ENCODE data around the gene NTPCR. TPM values are rescaled to one million over a fixed set of nuclear protein-coding genes. Genes with fewer than 3 reads are reported as not detected.
"Not testable (repeated sequence)": the region's sequence is repeated elsewhere in the genome, so short reads cannot be mapped to it uniquely, and the experiment has no call there.

Gene NTPCR
- total RNA-seq, 1 experiment from 2014 or later = 47.6 TPM

GRCh38 chr1:232987046-232987773 is 36.8 kb downstream of the NTPCR start:
- Histone ChIP-seq H3K36me3 (no peaks in the 10 kb centered on the region), H3K9me3 (no peaks in the 10 kb centered on the region), H3K27me3 (no peaks in the 10 kb centered on the region), H3K4me3 (no peak overlapping the region)
- no peak for DNase-seq

GRCh38 chr1:232987774-232988140 is 37.3 kb downstream of the NTPCR start:
- Histone ChIP-seq H3K4me3 (no peak overlapping the region), H3K9me3 (no peaks in the 10 kb centered on the region), H3K27me3 (no peaks in the 10 kb centered on the region), H3K36me3 (no peaks in the 10 kb centered on the region)
- DNase-seq = no peak

- Histone ChIP-seq H3K9me3 (peaks cover under 1% of the 10 kb centered on the region; the same call in 1 of the 2 replicates), H3K36me3 (no peaks in the 10 kb centered on the region), H3K4me3 (no peak overlapping the region), H3K27me3 (no peaks in the 10 kb centered on the region)
- no peak for DNase-seq
Observed at GRCh38 chr1:232988572-232989040, 38.2 kb downstream of the NTPCR start.

GRCh38 chr1:232990176-232991128 is 40.0 kb downstream of the NTPCR start:
- Histone ChIP-seq H3K27me3 (no peaks in the 10 kb centered on the region), H3K9me3 (peaks cover 6% of the 10 kb centered on the region; the same call in 1 of the 2 replicates), H3K36me3 (no peaks in the 10 kb centered on the region), H3K4me3 (no peak overlapping the region)
- no peak for DNase-seq

- no peaks in the 10 kb centered on the region for H3K36me3 ChIP-seq
- no peak for DNase-seq
- no peaks in the 10 kb centered on the region for H3K27me3 ChIP-seq
- H3K9me3 ChIP-seq = peaks cover 6% of the 10 kb centered on the region; the same call in 1 of the 2 replicates
- no peak overlapping the region for H3K4me3 ChIP-seq
Observed at GRCh38 chr1:232991238-232991637, 40.8 kb downstream of the NTPCR start.

- no peaks in the 10 kb centered on the region for H3K36me3 ChIP-seq
- DNase-seq = no peak
- H3K4me3 ChIP-seq = no peak overlapping the region
- H3K27me3 ChIP-seq = no peaks in the 10 kb centered on the region
- peaks cover 6% of the 10 kb centered on the region; the same call in 1 of the 2 replicates for H3K9me3 ChIP-seq
Observed at GRCh38 chr1:232992227-232992626, 41.8 kb downstream of the NTPCR start.

- Histone ChIP-seq H3K36me3 (no peaks in the 10 kb centered on the region), H3K27me3 (no peaks in the 10 kb centered on the region), H3K4me3 (no peak overlapping the region), H3K9me3 (peaks cover 6% of the 10 kb centered on the region; the same call in 1 of the 2 replicates)
- no peak for DNase-seq
Observed at GRCh38 chr1:232993555-232993954, 43.1 kb downstream of the NTPCR start.

GRCh38 chr1:232995189-232995588 is 44.8 kb downstream of the NTPCR start:
- H3K9me3 ChIP-seq = peaks cover 6% of the 10 kb centered on the region; the same call in 1 of the 2 replicates
- H3K4me3 ChIP-seq = no peak overlapping the region
- H3K36me3 ChIP-seq = no peaks in the 10 kb centered on the region
- H3K27me3 ChIP-seq = no peaks in the 10 kb centered on the region
- DNase-seq = no peak

- Histone ChIP-seq H3K9me3 (peaks cover 6% of the 10 kb centered on the region; the same call in 1 of the 2 replicates), H3K4me3 (no peak overlapping the region)
Observed at GRCh38 chr1:232996143-232996542, 45.7 kb downstream of the NTPCR start.

GRCh38 chr1:232998138-232998537 is 47.7 kb downstream of the NTPCR start:
- H3K9me3 ChIP-seq = peaks cover 7% of the 10 kb centered on the region

More at GRCh38 chr1:232996143-232996542, 45.7 kb downstream of the NTPCR start:
- DNase-seq = no peak
- Histone ChIP-seq H3K27me3 (no peaks in the 10 kb centered on the region), H3K36me3 (no peaks in the 10 kb centered on the region)

GRCh38 chr1:232998646-232999045 is 48.2 kb downstream of the NTPCR start:
- no peak overlapping the region for H3K4me3 ChIP-seq
- no peaks in the 10 kb centered on the region for H3K36me3 ChIP-seq
- no peaks in the 10 kb centered on the region for H3K27me3 ChIP-seq
- H3K9me3 ChIP-seq = peaks cover 7% of the 10 kb centered on the region
- no peak for DNase-seq

More at GRCh38 chr1:232998138-232998537, 47.7 kb downstream of the NTPCR start:
- DNase-seq = no peak
- Histone ChIP-seq H3K36me3 (no peaks in the 10 kb centered on the region), H3K27me3 (no peaks in the 10 kb centered on the region), H3K4me3 (no peak overlapping the region)

GRCh38 chr1:232999956-233000625 is 49.7 kb downstream of the NTPCR start:
- no peak for DNase-seq
- Histone ChIP-seq H3K36me3 (no peaks in the 10 kb centered on the region), H3K4me3 (no peak overlapping the region), H3K9me3 (peaks cover 2% of the 10 kb centered on the region; the same call in 1 of the 2 replicates), H3K27me3 (no peaks in the 10 kb centered on the region)

GRCh38 chr1:233003638-233004037 is 53.2 kb downstream of the NTPCR start:
- H3K4me3 ChIP-seq, H3K27me3 ChIP-seq, H3K9me3 ChIP-seq, DNase-seq, H3K36me3 ChIP-seq: not testable (repeated sequence)

GRCh38 chr1:233004451-233004850 is 54.0 kb downstream of the NTPCR start:
- H3K4me3 ChIP-seq = no peak overlapping the region
- no peak for DNase-seq
- H3K9me3 ChIP-seq = peaks cover 2% of the 10 kb centered on the region; the same call in 1 of the 2 replicates
- no peaks in the 10 kb centered on the region for H3K27me3 ChIP-seq
- no peaks in the 10 kb centered on the region for H3K36me3 ChIP-seq

GRCh38 chr1:233005156-233005555 is 54.7 kb downstream of the NTPCR start:
- Histone ChIP-seq H3K4me3 (no peak overlapping the region), H3K9me3 (peaks cover 2% of the 10 kb centered on the region; the same call in 1 of the 2 replicates), H3K36me3 (no peaks in the 10 kb centered on the region), H3K27me3 (no peaks in the 10 kb centered on the region)
- no peak for DNase-seq

- Histone ChIP-seq H3K27me3 (no peaks in the 10 kb centered on the region), H3K36me3 (no peaks in the 10 kb centered on the region), H3K9me3 (peaks cover 2% of the 10 kb centered on the region; the same call in 1 of the 2 replicates), H3K4me3 (no peak overlapping the region)
- DNase-seq = no peak
Observed at GRCh38 chr1:233005703-233006102, 55.3 kb downstream of the NTPCR start.
